Activated CD4-positive, alpha-beta T cell treated with anti-CD3 and anti-CD28 coated beads, Interleukin-2, Interleukin-4, amounts not matched to agents 100 ng/mL and 50 ng/mL, durations not matched to agents 16 hours and 8 hours (primary cell): Measurements from ENCODE around the gene GIPR.
"Not testable (repeated sequence)": the region's sequence is repeated elsewhere in the genome, so short reads cannot be mapped to it uniquely, and the experiment has no call there.

Experiments used
- DNase-seq: peaks from one replicate; pipeline ENCODE4 v3.0.0-alpha.2; 2020; ENCODE audit warnings: low spot score

Gene GIPR

DNA sequence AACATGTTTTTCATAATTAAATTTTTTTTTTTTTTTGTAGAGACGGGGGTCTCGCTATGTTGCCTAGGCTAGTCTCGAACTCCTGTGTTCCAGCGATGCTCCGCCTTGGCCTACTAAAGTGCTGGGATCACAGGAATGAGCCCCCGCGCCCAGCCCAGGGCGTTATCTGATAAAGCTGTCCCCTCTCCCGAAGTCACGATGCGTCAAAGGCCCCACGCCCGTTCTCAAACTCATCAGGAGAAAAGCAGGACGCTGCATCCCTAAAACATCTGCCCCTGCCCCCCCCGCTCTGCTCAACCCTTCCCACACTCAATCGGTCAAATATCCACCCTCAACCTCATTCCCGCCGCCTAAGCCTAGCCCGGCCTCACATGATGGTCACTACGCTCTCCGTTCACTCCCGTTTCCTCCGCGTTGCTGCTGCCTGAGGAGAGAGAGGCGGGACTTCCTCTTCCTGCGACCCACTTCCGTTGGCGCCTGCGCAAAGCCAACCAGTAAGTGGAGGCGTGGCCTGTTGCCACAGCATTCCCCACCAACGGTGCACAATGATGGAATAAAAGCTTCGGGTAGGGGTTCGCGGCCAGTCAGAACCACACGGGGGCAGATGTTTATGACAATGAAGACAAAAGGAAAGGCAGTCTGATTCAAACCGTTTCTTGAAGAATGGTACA, 23.6 kb downstream of the GIPR start, which contains the start of gene SNRPD2:
Gene SNRPD2 (minus strand): TSS at position 438 of the 671 bp plus-strand sequence. CDS start 65 bp downstream, at position 373.
- DNase-seq, result peak; percentile 95

DNA sequence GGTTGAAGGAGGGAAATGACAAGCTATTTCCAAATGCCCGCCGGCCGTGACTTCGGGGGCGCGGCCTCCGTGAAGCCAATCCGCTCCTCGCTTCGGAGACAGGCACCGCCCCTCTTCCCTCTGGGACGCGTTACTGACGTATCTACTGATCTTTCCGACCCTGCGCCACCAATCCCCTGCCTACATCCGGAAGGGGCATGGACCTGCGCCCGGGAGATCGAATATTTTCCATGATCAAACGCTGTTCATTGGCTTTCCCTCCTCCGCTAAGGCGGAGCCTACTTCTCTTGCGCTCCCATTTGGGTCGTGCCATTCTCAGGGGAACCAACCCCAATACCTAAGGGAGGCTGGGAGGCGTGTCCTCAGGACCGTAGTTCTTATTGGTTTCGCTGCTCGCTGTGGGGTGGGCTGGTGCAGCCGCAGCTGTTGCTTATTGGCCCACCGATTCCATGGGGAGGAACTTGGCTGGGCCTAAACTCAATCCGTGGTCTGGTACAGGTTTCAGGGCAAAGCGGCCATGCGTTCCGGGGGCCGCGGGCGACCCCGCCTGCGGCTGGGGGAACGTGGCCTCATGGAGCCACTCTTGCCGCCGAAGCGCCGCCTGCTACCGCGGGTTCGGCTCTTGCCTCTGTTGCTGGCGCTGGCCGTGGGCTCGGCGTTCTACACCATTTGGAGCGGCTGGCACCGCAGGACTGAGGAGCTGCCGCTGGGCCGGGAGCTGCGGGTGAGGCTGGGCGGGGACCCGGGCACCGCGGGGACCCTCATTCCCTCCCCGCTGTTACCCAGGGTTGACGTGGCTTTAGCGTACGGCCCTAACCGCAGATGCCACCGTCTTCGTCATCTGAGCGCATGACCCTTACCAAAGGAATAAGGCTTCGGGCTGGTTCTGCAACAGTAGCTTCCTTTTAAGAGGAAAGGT, 24.4 kb downstream of the GIPR start, which contains the start of gene QPCTL:
Gene QPCTL (plus strand): TSS at position 480 of the 919 bp plus-strand sequence. CDS start 38 bp downstream, at position 518.
- DNase-seq, result peak; percentile 99

DNA sequence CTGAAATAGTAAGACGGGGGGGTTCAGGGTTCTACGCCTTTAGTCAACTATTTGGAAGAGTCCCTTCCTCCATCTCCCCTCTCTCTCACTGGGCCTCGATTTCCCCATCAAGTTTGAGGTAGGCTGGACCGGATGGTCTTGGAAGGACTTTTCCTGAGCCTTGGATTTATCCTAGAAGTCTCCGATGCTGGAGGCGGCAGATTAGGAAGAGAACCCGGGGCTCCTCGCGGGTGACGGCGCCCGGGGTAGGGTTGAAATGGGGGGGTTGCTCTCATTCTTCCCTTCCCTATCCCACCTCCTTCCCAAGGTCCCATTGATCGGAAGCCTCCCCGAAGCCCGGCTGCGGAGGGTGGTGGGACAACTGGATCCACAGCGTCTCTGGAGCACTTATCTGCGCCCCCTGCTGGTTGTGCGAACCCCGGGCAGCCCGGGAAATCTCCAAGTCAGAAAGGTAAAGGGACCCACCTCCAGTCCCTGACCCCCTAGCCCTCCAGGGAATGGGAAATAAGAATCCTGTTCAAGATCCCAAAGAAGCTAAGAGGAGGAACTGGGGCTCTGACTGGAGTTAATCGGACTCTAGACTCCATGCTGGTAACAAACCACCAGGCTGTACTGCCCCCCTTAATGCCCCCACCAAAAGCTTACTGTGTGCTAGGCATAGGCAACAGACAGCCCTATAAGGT, 25.2 kb downstream of the GIPR start:
- DNase-seq, result peak; percentile 77

DNA sequence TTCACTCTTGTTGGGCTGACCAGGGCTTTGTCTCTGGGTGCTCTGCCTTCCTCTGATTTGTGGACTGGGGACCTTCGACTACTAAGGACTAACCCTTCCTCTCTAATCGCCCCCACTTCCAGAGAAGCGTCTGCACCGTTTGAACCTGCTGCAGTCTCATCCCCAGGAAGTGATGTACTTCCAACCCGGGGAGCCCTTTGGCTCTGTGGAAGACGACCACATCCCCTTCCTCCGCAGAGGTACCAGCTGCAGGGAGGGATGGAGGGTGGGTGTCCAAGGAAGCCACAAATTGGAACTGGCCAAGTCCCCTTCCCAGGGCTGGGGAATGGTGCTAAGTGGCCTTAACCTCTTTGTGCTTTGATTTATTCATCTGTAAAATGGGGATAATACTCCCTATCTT, 33.7 kb downstream of the GIPR start:
- DNase-seq, result no peak

DNA sequence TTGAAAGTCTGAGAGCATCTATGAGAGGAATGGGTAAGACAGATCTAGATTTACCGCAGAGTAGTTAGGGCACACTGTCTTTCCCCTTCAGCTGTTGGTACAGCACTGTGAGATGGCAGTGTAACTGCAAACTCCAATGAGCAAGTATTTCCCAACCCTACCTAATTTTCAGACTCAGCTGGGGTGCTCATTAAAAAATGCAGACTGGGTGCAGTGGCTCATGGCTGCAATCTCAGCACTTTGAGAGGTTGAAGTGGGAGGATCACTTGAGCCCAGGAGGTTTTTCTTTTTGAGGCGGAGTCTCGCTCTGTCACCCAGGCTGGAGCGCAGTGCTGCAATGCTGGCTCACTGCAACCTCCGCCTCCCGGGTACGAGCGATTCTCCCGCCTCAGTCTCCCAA, 37.1 kb downstream of the GIPR start:
- DNase-seq, result no peak

DNA sequence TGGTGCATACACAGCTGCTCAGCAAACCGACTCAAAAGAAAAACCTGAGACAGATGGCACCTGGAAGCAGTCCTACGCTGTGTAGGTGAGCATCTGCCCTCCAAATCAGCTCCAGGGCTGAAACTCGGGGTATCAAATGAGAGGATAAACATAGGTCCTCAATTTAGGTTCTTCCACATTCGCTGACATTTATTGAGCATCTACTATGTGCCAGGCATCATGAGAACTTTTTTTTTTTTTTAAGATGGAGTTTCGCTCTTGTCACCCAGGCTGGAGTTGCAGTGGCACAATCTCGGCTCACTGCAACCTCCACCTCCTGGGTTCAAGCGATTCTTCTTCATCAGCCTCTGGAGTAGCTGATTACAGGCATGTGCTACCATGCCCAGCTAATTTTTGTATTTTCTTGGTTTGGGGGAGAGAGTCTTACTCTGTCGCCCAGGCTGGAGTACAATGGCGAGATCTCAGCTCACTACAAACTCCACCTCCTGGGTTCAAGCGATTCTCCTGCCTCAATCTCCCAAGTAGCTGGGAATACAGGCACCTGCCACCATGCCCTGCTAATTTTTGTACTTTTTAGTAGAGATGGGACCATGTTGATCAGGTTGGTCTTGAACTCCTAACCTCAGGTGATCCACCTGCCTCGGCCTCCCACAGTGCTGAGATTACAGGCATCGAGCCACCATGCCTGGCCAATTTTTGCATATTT, 37.8 kb downstream of the GIPR start:
- DNase-seq, result no peak

DNA sequence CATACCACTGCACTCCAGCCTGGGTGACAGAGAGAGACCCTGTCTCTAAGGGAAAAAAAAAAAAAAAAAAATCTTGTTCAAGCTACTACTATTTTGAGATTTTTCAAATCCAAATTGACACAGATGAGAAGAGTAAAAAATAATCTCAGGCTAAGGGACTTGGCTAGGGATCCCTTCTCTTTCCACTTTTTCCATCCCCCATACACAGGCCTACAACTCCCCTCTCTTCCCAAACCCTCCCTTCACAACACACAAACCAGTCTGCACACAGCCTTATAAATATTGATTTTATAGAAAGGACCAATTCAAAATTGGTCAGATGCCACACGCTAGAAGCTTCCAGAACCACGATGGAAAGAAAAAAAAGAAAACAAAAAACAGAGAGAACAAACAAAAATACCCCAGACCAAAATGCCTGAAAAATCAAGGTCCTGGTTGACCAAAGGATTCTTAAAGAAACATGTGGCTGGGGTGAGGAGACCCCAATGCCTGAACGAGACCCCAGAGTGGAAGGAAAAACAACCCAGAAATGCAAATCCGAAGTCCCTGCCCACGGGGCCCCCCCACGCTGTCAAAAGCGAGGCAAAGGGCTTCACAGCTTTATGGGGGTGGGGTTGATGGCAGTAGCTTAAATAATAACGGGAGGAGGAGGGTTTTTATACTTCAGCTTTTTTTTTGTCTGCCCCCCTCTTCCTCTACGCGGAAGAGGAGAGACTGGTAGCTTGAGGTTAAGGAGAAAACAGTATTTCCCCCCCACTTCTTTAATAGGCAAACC, 42.5 kb downstream of the GIPR start:
- DNase-seq, result no peak

DNA sequence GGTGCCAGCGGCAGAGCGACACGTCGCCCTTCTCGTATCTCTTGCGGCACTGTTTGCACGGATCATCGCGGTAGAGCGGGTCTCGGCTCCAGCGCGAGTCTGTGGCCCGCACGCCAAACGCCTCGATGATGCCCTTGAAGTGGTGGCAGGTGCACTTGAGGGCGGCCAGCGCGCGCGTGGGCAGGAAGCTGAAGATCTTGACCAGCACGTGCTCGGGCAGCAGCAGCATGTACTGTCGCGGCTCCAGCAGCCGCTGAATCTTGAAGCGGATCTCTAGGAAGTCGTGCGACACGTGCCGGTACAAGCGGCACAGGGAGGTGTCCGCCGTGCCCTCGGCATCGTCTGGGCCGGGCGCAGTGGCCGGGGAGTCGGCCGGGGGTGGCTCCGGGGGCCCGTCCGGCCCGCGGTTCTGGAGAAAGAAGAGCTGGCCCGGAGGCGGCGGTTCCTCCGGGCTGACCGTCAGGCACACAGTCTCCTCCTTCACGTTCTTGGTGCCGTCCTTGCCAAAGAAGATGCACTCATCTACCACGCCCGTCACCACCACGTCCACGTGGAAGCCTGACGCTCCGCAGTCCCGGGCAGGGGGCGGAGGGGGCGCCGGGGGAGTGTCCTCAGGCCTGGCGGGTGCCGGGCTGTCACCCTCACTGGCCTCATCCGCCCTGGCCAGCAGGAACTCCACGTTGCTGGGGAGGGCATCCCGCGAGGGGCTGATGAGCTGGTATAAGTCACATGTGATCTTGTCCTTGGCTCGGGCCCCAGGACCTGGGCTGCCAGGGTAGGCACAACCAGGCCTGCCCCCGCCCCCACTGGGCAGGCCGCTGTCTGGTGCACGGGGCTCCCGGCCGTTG, 44.1 kb downstream of the GIPR start:
- DNase-seq, result no peak

DNA sequence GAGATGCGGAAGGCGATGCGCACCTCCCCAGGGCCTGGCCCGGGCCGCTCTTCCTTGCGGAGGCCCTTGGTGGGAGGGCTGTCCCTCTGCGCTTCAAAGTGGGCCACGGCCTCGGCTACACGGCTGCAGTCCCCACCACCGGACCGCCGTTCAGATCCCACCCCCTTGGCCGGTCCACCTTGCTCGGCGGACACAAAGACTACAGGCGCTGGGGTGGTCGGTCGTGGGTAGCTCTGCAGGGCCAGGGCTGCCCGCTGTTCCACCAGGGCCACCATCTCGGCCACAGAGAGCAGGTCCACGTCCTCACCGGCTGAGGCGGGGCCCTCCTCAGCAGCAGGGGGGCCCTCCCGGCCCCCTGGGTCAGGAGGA, 44.7 kb downstream of the GIPR start:
- no peak for DNase-seq

DNA sequence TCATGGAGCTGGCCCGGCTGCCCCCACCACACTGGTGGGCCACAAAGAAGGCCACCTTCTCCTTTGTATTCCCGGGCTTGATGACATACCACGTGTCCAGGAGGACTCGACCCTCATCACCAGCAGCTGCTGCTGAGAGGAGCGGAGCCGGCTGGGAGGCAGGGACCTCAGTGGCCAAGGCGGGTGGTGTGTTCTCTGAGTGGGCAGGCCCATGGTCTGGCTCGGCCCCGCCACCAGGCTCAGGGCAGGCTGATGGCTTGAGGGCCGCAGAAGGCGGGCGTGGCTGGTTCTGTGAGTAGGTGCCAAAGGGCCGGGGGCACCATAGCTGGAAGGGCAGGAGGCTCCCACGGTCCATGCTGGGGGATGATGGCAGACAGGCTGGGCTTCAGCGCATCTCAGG, 45.1 kb downstream of the GIPR start:
- no peak for DNase-seq

DNA sequence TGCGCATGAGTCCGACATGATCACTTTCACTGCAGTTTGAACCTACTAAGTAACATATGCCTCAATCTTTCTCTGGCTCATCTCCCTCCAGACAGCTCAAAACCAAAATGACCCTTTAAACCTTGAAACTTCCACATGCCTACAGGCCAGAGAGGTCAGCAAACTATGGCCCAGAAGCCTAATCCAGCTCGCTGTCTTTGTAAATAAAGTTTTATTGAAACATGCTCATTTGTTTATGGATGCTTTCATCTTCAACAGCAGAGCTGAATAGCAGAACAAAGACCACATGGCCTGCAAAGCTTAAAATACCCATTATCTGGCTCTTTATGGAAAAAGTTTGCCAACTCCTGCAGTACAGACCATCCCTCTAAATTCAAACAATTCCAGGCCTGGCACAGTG, 47.1 kb downstream of the GIPR start:
- DNase-seq, result no peak

DNA sequence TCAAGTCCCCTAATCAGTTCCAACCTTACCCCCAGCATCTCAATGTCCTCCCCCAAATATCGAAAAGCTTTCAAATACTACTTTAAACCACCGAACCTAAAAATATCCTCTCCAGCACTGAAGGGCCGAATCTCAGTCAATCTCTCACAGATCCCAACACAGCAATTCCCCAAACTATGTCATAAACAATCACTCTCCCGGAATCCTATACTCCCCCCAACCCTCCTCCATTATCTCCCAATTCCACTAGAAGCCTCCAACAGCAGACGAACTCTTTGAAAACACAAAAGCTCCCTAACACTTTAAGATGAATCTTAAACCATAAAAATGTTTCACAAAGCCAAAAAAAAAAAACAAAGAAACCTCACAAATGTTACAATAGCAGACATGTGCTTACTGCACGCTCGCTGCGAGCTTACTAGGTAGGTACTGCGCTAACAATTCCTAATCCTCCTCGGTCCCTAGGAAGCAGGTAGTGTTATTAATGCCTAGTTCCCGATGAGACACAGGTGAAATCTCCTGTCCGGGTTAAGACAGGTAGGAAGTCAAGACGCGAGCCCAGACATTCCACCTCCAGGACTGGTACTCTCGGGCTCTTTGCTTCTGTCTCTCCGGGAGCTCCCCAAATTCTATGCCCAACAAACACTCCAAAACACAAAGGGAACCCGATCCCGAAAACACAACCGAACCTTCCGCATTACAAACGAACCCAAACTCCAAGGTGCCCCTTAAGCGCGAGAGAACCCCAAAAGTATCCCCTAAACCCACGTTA, 48.5 kb downstream of the GIPR start:
- DNase-seq, result peak; percentile 15

DNA sequence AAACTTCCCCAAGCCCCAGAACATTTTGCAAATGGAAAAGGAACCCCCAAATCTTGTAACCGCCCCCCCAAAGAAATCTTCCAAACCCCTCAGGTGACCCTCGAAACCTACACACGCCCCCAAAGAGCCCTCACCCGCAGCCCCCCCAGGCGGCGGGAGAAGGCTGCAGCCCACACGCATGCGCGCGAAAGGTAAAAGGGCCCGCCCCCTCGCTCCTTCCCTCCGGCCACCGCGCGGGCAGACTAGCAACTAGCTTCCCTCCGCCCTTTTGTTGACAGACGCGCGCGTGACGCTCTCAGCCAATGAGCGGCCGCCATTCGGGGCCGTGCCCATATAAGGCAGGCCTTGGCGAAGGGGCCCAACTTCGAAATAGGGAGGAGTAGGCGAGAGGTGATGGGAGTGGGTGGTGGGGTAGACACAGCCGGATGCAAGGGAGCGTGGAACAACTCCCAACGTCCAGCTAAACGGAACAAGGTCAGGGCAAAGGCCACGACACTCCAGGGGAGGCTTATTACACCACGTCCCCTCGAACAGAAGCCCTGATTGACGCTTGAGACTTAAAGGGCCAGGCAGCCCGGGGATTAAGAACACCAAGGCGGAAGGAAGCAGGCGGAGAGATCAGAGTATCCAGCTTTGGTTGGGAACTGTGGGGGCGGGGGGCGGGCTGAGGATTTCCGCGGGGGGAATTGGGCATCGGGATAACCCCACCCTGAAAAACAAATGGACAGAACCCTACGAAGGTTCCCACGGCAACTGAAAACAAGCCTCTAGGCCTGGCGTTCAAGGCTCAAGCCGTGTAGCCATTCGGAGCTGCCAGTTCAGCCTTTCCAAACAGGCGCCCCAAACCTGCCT, 49.3 kb downstream of the GIPR start:
- peak; percentile 99 for DNase-seq

DNA sequence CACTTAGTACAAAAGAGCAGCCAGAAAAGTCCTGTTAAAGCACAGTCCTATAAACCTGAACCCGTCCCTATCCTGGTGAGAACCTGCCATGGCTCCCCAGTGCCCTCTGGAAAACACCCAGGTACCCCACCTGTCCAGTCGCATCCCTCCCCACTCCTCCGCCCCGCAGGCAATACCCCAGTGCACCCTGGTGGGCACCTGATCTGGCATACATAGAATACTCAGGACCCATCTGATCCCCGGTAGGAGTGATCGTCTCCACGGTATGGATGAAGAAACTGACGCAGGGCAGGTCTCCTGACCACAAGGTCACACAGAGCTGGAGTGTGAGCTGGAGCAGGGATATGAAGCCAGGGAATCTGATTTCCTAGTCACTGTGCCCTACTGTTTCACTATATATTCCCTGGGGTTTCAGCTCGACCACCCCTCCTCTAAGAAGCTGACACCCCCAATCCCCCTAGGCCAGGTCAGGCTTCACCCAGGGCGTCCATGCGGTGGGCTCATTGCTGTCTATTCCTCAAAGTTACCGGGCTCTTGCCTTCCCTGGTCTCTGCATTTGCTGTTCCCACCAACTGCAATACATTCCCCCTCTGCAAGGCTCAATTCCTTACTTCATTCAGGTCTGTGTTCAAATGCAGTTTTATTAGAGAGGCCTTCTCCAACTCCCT, 50.1 kb downstream of the GIPR start:
- DNase-seq, result no peak

DNA sequence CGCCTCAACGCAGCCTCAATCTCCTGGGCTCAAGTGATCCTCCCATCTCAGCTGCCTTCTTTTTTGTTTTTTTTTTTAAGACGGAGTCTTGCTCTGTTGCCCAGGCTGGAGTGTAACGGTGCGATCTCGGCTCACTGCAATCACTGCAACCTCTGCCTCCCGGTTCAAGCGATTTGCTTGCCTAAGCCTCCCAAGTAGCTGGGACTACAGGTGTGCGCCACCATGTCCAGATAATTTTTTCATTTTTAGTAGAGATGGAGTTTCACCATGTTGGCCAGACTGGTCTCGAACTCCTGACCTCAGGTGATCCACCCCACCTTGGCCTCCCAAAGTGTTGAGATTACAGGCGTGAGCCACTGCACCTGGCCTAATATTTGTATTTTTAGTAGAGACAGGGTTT, 52.0 kb downstream of the GIPR start:
- not testable (repeated sequence) for DNase-seq

DNA sequence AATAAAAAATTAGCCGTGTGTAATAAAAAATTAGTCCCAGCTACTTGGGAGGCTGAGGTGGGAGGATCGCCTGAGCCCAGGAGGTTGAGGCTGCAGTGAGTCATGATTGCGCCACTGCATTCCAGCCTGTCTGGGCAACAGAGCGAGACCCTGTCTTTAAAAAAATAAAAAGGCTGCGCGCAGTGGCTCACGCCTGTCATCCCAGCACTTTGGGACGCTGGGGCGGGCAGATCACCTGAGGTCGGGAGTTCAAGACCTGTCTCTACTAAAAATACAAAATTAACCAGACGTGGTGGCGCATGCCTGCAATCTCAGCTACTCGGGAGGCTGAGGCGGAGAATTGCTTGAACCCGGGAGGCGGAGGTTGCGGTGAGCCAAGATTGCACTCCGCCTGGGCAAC, 60.7 kb downstream of the GIPR start:
- not testable (repeated sequence) for DNase-seq

DNA sequence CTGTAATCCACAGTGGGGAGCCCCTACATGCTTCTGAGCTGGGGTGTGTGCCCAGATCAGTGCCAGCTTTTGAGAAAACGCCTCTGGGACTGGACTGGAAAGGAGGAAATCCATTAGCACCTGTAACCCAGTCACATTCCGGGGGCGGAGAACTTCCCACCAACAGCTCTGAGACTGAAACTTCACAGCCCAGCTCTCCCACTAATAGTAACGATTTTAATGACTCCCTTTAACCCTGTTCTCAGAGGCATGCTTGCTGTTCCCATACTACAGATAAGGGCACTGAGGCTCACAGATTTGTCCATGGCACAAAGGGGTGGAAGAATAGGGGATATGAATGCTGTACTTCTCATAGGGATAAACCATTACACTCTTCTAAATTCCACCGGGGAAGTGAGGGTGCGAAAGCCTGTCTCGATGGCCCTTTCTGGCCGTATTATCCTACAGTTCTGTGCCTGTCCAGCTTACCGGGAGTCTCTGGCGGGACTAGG, 61.8 kb downstream of the GIPR start:
- DNase-seq, result no peak
